ENCODE measurements around the gene SDK1.

DNA sequence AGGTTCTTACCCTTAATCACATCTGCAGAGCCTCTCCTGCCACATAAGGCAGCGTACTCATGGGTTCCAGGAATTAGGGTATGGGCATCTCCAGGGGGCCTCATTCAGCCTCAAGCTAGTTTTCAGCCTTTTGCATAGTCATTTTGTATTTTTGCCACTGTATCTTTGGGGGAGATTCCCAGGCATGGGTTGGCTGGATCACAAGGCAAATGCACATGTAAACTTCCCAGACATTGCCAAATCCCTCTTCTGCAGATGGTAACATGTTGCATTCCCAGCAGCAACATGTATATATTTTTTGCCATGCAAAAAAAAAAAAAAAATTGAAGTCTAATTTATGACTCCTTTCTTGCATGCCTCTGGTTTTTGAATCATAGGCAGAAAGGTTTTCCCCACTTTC is 785.7 kb downstream of the SDK1 start:
- TF ChIP-seq, protein P1, sequence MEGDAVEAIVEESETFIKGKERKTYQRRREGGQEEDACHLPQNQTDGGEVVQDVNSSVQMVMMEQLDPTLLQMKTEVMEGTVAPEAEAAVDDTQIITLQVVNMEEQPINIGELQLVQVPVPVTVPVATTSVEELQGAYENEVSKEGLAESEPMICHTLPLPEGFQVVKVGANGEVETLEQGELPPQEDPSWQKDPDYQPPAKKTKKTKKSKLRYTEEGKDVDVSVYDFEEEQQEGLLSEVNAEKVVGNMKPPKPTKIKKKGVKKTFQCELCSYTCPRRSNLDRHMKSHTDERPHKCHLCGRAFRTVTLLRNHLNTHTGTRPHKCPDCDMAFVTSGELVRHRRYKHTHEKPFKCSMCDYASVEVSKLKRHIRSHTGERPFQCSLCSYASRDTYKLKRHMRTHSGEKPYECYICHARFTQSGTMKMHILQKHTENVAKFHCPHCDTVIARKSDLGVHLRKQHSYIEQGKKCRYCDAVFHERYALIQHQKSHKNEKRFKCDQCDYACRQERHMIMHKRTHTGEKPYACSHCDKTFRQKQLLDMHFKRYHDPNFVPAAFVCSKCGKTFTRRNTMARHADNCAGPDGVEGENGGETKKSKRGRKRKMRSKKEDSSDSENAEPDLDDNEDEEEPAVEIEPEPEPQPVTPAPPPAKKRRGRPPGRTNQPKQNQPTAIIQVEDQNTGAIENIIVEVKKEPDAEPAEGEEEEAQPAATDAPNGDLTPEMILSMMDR (IDR thresholded peaks at IDR 0.05): no peak
- TF ChIP-seq POLR2A (IDR thresholded peaks at IDR 0.05): no peak

All from uterus (tissue), 2 donors.